GM20000 (cell line): Measurements from ENCODE around the gene DNASE2.

ENCODE experiments used
- DNase-seq: peaks from one replicate; pipeline ENCODE4 v3.0.0; 2012; ENCODE audit warnings: low spot score
- CTCF ChIP-seq: IDR thresholded peaks from 2 replicates; pipeline ENCODE4 v1.5.1; 2012; ENCODE audit warnings: mild to moderate bottlenecking, control low read depth; ENCODE audit errors: extremely low read depth, missing control alignments

The DNASE2 gene

GRCh38 chr19:12833738-12834565, 47.3 kb downstream of the DNASE2 start:
- DNase-seq, result peak; percentile 83
- no peak for TF ChIP-seq CTCF

DNA sequence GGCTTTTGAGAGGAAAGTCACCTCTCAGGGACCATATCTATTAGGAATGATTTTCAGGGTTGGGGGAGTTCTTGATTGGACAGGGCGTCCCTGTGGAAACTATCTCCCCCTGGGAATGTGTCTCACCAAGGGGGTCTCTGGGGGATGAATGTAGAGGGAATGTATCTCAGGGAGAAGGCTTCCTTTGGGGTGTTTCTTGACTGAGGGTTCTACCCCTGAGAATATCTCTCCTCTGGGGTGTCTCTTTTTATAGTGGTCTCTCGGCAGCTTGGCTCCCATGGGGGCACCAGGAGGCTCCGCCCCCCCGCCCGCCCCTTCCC, 47.9 kb downstream of the DNASE2 start:
- TF ChIP-seq CTCF, result no peak
- no peak for DNase-seq

DNA sequence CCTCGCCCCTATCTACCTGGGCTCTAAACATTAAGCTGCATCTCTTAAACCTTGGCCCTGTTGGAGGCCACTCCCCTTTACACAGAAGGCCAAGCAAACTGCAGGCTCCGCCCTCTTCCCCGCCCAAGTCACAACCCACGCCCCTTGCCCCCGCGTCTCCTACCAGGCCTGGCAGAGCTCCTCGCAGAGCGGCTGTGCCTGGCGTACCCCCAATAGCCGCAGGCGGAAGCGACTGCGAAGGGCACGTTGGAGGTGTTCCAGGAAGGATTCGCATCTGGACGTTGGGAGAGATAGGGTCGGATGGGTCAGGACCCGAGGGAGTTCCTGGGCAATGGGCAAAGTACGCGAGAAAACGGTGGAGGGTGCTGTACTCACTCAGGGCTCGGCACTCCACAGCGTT, 52.8 kb downstream of the DNASE2 start:
- peak; percentile 56 for DNase-seq
- TF ChIP-seq CTCF, result no peak

- TF ChIP-seq CTCF, result peak; percentile 30
- DNase-seq, result peak; percentile 53
These were observed 55.8 kb downstream of the DNASE2 start for GRCh38 chr19:12825254-12826131.
